ENCODE results near the gene MYO18B. TPM values are rescaled to one million over a fixed set of nuclear protein-coding genes. Genes with fewer than 3 reads are reported as not detected.

Gene MYO18B
- total RNA-seq, 2 experiments from 2014 or later, result 3.6 to 6.1 TPM

GRCh38 chr22:25829808-25830777 lies 88.1 kb downstream of the MYO18B start:
- CTCF ChIA-PET, result interaction anchor here (0.7 to 1.1 kb wide), 2 partner anchors 28 to 268 kb away, joined by 3 read pairs; no protein-coding TSS in a partner anchor
- Mint-ChIP-seq H3K4me1 (no peaks in the 10 kb centered on the region), H3K4me3 (no peak overlapping the region), H3K9me3 (ENCODE audit: low read depth) (no peaks in the 10 kb centered on the region), H3K27me3 (peaks cover 2% of the 10 kb centered on the region), H3K27ac (no peak overlapping the region), H3K36me3 (no peaks in the 10 kb centered on the region)
- DNase-seq, result no peak
- ATAC-seq, result no peak

DNA sequence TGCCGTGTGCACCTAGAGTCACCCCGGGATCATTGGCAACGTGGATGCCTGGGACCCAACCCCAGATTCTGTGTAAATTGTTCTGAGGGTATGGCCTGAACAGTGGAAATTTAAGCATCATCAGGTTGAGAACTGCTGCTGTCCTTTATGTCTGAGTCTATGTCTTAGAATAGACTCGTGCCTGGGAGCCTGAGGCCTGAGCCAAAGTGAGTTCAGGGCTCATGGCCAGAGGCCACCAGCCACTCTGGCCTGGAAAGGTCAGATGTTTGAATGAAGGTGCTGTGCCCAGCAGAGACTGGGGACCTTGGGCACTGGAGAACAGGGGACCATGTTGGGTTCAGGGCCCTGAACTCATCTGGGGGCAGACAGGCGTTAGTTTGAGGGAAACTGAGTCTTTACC lies 91.1 kb downstream of the MYO18B start:
- CTCF ChIA-PET, result no interaction called here
- Mint-ChIP-seq H3K36me3 (no peaks in the 10 kb centered on the region), H3K4me1 (no peaks in the 10 kb centered on the region), H3K27me3 (no peaks in the 10 kb centered on the region), H3K9me3 (ENCODE audit: low read depth) (no peaks in the 10 kb centered on the region), H3K4me3 (no peak overlapping the region), H3K27ac (no peak overlapping the region)
- no peak for DNase-seq
- ATAC-seq, result no peak

GRCh38 chr22:25833676-25834075 lies 91.7 kb downstream of the MYO18B start:
- H3K27me3 Mint-ChIP-seq, result no peaks in the 10 kb centered on the region
- CTCF ChIA-PET, result no interaction called here
- ATAC-seq, result no peak
- H3K9me3 Mint-ChIP-seq (ENCODE audit: low read depth), result no peaks in the 10 kb centered on the region
- no peak overlapping the region for H3K27ac Mint-ChIP-seq
- DNase-seq, result no peak
- H3K4me1 Mint-ChIP-seq, result no peaks in the 10 kb centered on the region
- no peaks in the 10 kb centered on the region for H3K36me3 Mint-ChIP-seq
- H3K4me3 Mint-ChIP-seq, result no peak overlapping the region

GRCh38 chr22:25834490-25834889 lies 92.5 kb downstream of the MYO18B start:
- CTCF ChIA-PET, result no interaction called here
- Mint-ChIP-seq H3K36me3 (no peaks in the 10 kb centered on the region), H3K27me3 (no peaks in the 10 kb centered on the region), H3K4me3 (no peak overlapping the region), H3K27ac (no peak overlapping the region), H3K9me3 (ENCODE audit: low read depth) (no peaks in the 10 kb centered on the region), H3K4me1 (no peaks in the 10 kb centered on the region)
- DNase-seq (no peak), ATAC-seq (no peak)

DNA sequence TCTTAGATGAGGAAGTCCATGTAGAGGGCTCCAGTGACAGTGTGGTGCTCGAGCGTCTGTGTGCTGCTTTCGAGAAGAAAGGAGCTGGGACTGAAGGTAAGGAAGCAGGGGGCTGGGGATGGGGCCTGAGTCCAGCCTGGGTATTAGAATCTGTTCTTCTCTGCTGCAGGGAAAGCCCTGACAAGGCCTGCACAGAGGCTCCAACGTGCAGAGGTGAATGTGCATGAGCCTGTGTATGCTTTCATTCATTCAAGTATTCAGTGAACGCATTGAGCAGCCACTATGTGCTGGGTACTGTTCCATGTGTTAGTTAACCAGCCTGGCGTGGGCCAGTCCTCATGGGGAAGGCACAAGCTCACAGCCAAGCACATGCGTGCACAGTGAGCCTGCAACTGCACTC lies 93.4 kb downstream of the MYO18B start:
- Mint-ChIP-seq H3K27ac (no peak overlapping the region), H3K4me1 (no peaks in the 10 kb centered on the region), H3K27me3 (no peaks in the 10 kb centered on the region), H3K9me3 (ENCODE audit: low read depth) (no peaks in the 10 kb centered on the region), H3K4me3 (no peak overlapping the region), H3K36me3 (no peaks in the 10 kb centered on the region)
- no peak for DNase-seq
- CTCF ChIA-PET, result no interaction called here
- no peak for ATAC-seq

DNA sequence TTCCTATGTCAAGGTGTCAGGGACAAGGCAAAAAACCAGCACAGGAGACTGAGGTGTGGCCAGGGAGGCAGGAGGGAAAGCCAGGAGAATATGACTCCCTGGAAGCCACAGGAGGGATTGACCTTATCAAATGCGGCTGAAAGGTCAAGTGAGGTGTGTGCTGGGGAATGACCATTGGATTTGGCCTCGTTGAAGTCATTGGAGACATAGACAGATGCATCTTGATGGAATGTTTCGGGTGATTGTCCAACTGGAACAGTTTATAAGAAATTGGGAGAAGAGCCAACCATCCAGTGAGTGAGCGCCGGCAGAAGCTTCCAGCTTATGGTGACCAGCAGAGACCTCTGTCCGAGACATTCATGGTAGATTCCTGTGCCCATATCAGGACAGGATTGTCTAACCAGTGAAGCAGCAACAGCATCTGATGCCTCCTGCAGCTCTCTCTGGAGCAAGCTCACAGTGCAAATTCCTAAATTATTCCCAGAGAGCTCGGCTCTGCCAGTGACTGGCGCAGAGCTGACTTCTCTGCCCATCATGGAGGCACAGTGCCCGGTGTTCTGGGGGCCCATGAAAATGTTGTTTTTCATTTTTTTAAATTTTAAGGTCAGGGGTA lies 95.4 kb downstream of the MYO18B start:
- Mint-ChIP-seq H3K27ac (no peak overlapping the region), H3K36me3 (no peaks in the 10 kb centered on the region), H3K27me3 (no peaks in the 10 kb centered on the region), H3K4me1 (no peaks in the 10 kb centered on the region), H3K4me3 (no peak overlapping the region), H3K9me3 (ENCODE audit: low read depth) (no peaks in the 10 kb centered on the region)
- CTCF ChIA-PET, result no interaction called here
- ATAC-seq (no peak), DNase-seq (no peak)

DNA sequence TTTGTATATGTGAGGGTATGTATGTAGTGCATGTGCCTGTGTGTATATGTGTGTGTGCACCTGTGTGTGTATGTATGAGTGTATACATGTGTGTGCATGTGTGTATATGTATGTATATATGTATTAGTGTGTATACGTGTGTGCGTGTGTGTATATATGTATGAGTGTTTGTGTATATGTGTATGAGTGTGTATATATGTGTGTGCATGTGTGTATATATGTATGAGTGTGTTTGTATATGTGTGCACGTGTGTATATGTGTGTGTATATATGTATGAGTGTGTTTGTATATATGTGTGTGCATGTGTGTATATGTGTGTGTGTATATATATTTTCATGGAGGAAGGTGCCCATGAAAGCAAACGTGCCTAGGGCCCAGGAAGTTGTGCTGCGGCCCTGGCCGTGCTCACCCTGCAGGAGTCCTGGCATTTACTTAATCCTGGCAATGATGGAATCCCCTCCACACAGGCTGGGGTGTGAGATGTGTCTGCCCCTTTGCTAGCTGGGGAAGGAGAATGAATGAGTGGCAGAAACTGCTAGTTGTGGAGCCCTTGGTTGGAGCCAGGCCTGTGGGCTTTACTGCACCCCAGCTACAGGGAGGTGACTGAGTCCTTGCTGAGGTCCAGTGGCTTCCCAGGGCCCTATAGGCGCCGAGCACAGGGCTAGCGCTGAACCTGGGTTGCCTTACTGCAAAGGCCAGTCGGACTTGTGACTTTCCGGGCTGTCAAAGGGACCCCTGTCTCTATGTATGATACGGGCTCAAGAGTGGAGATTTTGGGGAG lies 97.2 kb downstream of the MYO18B start:
- CTCF ChIA-PET, result no interaction called here
- no peaks in the 10 kb centered on the region for H3K36me3 Mint-ChIP-seq
- no peaks in the 10 kb centered on the region for H3K4me1 Mint-ChIP-seq
- H3K9me3 Mint-ChIP-seq (ENCODE audit: low read depth), result no peaks in the 10 kb centered on the region
- no peak overlapping the region for H3K4me3 Mint-ChIP-seq
- H3K27ac Mint-ChIP-seq, result no peak overlapping the region
- no peak for DNase-seq
- no peak for ATAC-seq
- no peaks in the 10 kb centered on the region for H3K27me3 Mint-ChIP-seq

DNA sequence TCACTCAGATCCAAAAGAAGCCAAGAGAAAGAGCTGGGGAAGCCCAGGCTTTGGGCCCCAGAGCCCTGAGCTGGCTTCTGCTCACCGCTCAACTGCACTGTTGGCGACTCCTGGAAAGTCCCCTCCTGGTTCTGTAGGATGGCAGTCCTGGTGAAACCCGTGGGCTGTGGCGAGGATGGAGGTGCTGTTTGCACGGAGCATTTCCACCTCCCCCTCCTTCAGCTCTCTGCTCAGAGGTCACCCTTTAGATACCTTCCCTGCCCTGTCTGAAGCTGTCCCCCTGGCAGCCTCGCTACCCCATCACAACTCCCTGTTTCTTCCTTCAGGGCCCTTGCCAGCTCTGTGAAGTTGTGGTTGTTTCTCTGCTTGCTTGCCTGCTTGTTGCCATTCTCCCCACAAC lies 97.8 kb downstream of the MYO18B start:
- CTCF ChIA-PET, result no interaction called here
- Mint-ChIP-seq H3K27ac (no peak overlapping the region), H3K4me1 (no peaks in the 10 kb centered on the region), H3K27me3 (no peaks in the 10 kb centered on the region), H3K36me3 (no peaks in the 10 kb centered on the region), H3K9me3 (ENCODE audit: low read depth) (no peaks in the 10 kb centered on the region), H3K4me3 (no peak overlapping the region)
- no peak for ATAC-seq
- DNase-seq, result no peak

- H3K27ac Mint-ChIP-seq, result no peak overlapping the region
- DNase-seq (no peak), ATAC-seq (no peak)
- H3K4me1 Mint-ChIP-seq, result no peaks in the 10 kb centered on the region
- CTCF ChIA-PET, result no interaction called here
- no peaks in the 10 kb centered on the region for H3K27me3 Mint-ChIP-seq
- H3K36me3 Mint-ChIP-seq, result no peaks in the 10 kb centered on the region
- no peaks in the 10 kb centered on the region for H3K9me3 Mint-ChIP-seq (ENCODE audit: low read depth)
- no peak overlapping the region for H3K4me3 Mint-ChIP-seq
These were observed 98.2 kb downstream of the MYO18B start for GRCh38 chr22:25840167-25840566.

DNA sequence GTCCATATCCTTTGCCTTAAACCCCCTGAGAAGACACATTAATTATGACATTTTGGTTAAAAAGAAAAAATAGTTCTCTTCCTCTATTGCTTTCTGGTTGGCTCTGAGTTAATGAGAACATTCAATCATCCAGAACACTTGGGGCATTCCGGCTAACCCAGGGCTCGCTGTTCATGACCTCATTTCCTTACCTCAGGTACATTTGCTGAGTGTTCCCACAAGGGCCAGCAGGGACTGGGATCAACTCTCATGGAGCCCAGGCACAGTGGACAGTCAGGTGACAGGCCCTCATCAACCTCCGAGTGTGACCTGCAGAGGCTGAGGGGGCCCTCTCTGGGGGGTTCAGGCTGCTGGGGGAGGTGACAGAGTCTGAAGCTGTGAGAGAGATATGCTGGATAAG lies 98.9 kb downstream of the MYO18B start:
- Mint-ChIP-seq H3K9me3 (ENCODE audit: low read depth) (no peaks in the 10 kb centered on the region), H3K27me3 (no peaks in the 10 kb centered on the region), H3K4me1 (peaks cover 2% of the 10 kb centered on the region), H3K27ac (no peak overlapping the region), H3K4me3 (no peak overlapping the region), H3K36me3 (no peaks in the 10 kb centered on the region)
- DNase-seq (no peak), ATAC-seq (no peak)
- CTCF ChIA-PET, result no interaction called here

GRCh38 chr22:25841775-25842174 lies 99.8 kb downstream of the MYO18B start:
- Mint-ChIP-seq H3K36me3 (no peaks in the 10 kb centered on the region), H3K9me3 (ENCODE audit: low read depth) (no peaks in the 10 kb centered on the region), H3K27ac (no peak overlapping the region), H3K4me3 (no peak overlapping the region), H3K27me3 (no peaks in the 10 kb centered on the region), H3K4me1 (peaks cover 7% of the 10 kb centered on the region)
- DNase-seq (no peak), ATAC-seq (no peak)
- CTCF ChIA-PET, result interaction anchor here (0.6 kb wide), 1 partner anchor 13 kb away, joined by 3 read pairs; no protein-coding TSS in a partner anchor

DNA sequence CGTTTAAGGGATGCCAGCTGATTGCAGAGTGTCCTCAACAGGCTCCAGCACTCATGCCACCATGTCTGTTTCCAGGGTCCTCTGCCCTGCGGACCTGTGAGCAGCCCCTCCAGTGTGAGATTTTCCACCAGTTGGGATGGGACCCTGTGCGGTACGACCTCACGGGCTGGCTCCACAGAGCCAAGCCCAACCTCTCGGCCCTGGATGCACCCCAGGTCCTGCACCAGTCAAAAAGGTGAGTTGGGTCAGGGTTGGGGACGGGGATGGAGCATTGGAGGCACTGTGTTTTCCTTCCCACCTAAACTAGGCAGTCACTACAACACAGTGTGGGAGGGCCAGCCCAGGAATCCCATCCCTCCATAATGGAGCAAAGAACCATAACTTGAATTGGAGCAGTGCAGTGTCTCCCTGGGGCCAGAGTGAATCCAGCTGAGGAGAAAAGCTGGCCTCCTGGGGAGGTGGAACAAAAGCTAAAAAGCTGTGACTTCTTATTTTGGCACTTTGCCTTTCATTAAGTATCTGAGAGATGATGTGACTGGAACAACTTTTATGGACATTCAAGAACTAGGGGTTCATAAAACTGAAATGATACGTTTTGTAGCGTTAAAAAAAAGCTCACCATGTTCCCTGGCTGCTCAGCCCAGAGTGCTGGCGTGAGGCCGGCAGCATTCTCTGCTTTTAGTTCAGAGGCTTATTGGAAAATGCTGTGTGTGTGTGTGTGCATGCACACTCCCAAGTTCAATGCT lies 101.8 kb downstream of the MYO18B start:
- Mint-ChIP-seq H3K9me3 (ENCODE audit: low read depth) (no peaks in the 10 kb centered on the region), H3K27me3 (no peaks in the 10 kb centered on the region), H3K27ac (no peak overlapping the region), H3K36me3 (no peaks in the 10 kb centered on the region), H3K4me3 (no peak overlapping the region), H3K4me1 (peaks cover 8% of the 10 kb centered on the region)
- DNase-seq (no peak), ATAC-seq (no peak)
- CTCF ChIA-PET, result no interaction called here

- Mint-ChIP-seq H3K36me3 (no peaks in the 10 kb centered on the region), H3K27ac (no peak overlapping the region), H3K27me3 (no peaks in the 10 kb centered on the region), H3K4me3 (no peak overlapping the region), H3K9me3 (ENCODE audit: low read depth) (no peaks in the 10 kb centered on the region), H3K4me1 (peaks cover 8% of the 10 kb centered on the region)
- ATAC-seq (no peak), DNase-seq (no peak)
- CTCF ChIA-PET, result no interaction called here
These were observed 102.6 kb downstream of the MYO18B start for GRCh38 chr22:25844601-25845000.
